22Rv1 (cell line): ENCODE data around the gene MAST2.

ENCODE experiments used
- ZFX ChIP-seq: fragments of 450-650 bp; IDR thresholded peaks from 2 replicates; pipeline ENCODE4 v1.6.1; 2017; ENCODE audit warnings: antibody characterized with exemption, borderline replicate concordance
- TF ChIP-seq, protein P1 (sequence below): fragments of 450-650 bp; IDR thresholded peaks from 2 replicates; pipeline ENCODE4 v1.5.1; 2017; ENCODE audit warnings: mild to moderate bottlenecking

DNA sequence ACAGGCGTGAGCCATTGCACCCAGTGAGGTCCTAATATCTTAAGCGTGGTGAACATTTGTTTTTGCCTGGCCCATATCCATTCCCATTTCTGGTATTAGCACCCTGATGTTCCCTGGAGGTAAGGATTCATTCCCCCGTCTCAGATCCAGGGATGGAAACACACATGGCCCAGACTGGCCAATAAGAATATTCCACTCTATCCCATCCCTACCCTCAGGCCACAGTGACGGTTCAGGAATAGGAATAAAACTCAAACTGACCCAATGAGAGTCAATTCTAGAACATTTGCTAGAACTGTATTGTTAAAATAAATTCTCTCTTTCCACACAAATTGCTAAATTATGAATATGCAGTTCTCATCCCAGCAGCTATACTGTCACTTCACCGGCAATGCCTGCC, 252.9 kb downstream of the MAST2 start:
- TF ChIP-seq, protein P1, sequence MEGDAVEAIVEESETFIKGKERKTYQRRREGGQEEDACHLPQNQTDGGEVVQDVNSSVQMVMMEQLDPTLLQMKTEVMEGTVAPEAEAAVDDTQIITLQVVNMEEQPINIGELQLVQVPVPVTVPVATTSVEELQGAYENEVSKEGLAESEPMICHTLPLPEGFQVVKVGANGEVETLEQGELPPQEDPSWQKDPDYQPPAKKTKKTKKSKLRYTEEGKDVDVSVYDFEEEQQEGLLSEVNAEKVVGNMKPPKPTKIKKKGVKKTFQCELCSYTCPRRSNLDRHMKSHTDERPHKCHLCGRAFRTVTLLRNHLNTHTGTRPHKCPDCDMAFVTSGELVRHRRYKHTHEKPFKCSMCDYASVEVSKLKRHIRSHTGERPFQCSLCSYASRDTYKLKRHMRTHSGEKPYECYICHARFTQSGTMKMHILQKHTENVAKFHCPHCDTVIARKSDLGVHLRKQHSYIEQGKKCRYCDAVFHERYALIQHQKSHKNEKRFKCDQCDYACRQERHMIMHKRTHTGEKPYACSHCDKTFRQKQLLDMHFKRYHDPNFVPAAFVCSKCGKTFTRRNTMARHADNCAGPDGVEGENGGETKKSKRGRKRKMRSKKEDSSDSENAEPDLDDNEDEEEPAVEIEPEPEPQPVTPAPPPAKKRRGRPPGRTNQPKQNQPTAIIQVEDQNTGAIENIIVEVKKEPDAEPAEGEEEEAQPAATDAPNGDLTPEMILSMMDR: no peak
- no peak for TF ChIP-seq ZFX
